HEK293 (cell line): ENCODE data around the gene COPE.

Experiments used
- CTCF ChIA-PET: fragments of 350-600 bp; formaldehyde crosslinking; extraction: SDS; loops from one replicate; lab custom pipeline; 2021; ENCODE audit warnings: antibody characterized with exemption; lab: Yijun Ruan, JAX
- POLR2A ChIA-PET: fragments of 300-600 bp; formaldehyde crosslinking; extraction: SDS; loops from one replicate; lab custom pipeline; 2020; ENCODE audit warnings: antibody characterized with exemption, inconsistent platforms; lab: Yijun Ruan, JAX
- H3K27ac ChIP-seq: fragments of 200-500 bp; sonication (Bioruptor generic); 2 replicates; pipeline ENCODE4 v1.5.1; 2014; ENCODE audit warnings: low read depth, low read length, control low read depth, inconsistent platforms; ENCODE audit errors: extremely low read depth
- H3K36me3 ChIP-seq, 2 experiments: fragments of 200-500 bp in 1 of 2; sonication (Bioruptor generic) in 1 of 2; 1 replicate in 1 of 2; 2 replicates in 1 of 2; pipeline ENCODE4 v1.5.1; 2014 to 2017; ENCODE audit warnings: inconsistent platforms in 2 of 2, low read length in 2 of 2; ENCODE audit not compliant: control insufficient read depth in 2 of 2, insufficient read depth in 1 of 2
- H3K4me1 ChIP-seq: fragments of 200-500 bp; sonication (Bioruptor generic); 2 replicates; pipeline ENCODE4 v1.5.1; 2014; ENCODE audit warnings: mild to moderate bottlenecking, low read length, inconsistent platforms; ENCODE audit not compliant: control insufficient read depth, insufficient read depth
- H3K4me3 ChIP-seq: 2 replicates; pipeline ENCODE4 v1.5.1; 2011; ENCODE audit warnings: low read depth, mild to moderate bottlenecking, control low read depth, low read length, moderate library complexity
- H3K9me3 ChIP-seq: fragments of 200-500 bp; sonication (Bioruptor generic); 2 replicates; pipeline ENCODE4 v1.5.1; 2014; ENCODE audit warnings: low read depth, low read length, inconsistent platforms; ENCODE audit not compliant: control insufficient read depth, insufficient read depth
- ELK4 ChIP-seq: IDR thresholded peaks from 2 replicates; pipeline ENCODE4 v1.6.1; 2011; ENCODE audit warnings: mild to moderate bottlenecking, low read depth, low read length, borderline replicate concordance
- GLI2 ChIP-seq: fragments of 450-650 bp; formaldehyde crosslinking; IDR thresholded peaks from 2 replicates; pipeline ENCODE4; 2017; ENCODE audit warnings: missing biosample characterization, missing genetic modification characterization, low read depth, borderline replicate concordance
- GLIS1 ChIP-seq: fragments of 450-650 bp; formaldehyde crosslinking; IDR thresholded peaks from 2 replicates; pipeline ENCODE4 v1.5.1; 2016; ENCODE audit warnings: missing biosample characterization, missing genetic modification characterization
- MYNN ChIP-seq: fragments of 450-650 bp; formaldehyde crosslinking; IDR thresholded peaks from 2 replicates; pipeline ENCODE4 v1.5.1; 2016; ENCODE audit warnings: missing biosample characterization, missing genetic modification characterization, borderline replicate concordance
- SP3 ChIP-seq: fragments of 450-650 bp; formaldehyde crosslinking; IDR thresholded peaks from 2 replicates; pipeline ENCODE4 v1.5.1; 2016; ENCODE audit warnings: missing biosample characterization, missing genetic modification characterization
- TRIM28 ChIP-seq: IDR thresholded peaks from 2 replicates; pipeline ENCODE4 v1.6.1; 2011; ENCODE audit warnings: low read length, control low read depth, borderline replicate concordance
- ZBTB20 ChIP-seq: fragments of 450-650 bp; formaldehyde crosslinking; IDR thresholded peaks from 2 replicates; pipeline ENCODE4 v1.5.1; 2016; ENCODE audit warnings: missing biosample characterization, missing genetic modification characterization
- ZBTB44 ChIP-seq: fragments of 450-650 bp; IDR thresholded peaks from 2 replicates; pipeline ENCODE4 v1.5.1; 2018; ENCODE audit warnings: missing biosample characterization, mild to moderate bottlenecking, missing genetic modification characterization
- ZNF16 ChIP-seq: fragments of 450-650 bp; formaldehyde crosslinking; IDR thresholded peaks from 2 replicates; pipeline ENCODE4 v1.5.1; 2016; ENCODE audit warnings: low read depth, missing biosample characterization, missing genetic modification characterization
- ZNF2 ChIP-seq: fragments of 450-650 bp; formaldehyde crosslinking; IDR thresholded peaks from 2 replicates; pipeline ENCODE4 v1.5.1; 2016; ENCODE audit warnings: missing biosample characterization, missing genetic modification characterization
- ZNF302 ChIP-seq: fragments of 450-650 bp; formaldehyde crosslinking; IDR thresholded peaks from 2 replicates; pipeline ENCODE4 v1.5.1; 2016; ENCODE audit warnings: missing biosample characterization, missing genetic modification characterization, low read depth
- ZNF354C ChIP-seq: fragments of 450-650 bp; formaldehyde crosslinking; IDR thresholded peaks from 2 replicates; pipeline ENCODE4 v1.5.1; 2016; ENCODE audit warnings: missing biosample characterization, missing genetic modification characterization, low read depth, borderline replicate concordance
- ZNF416 ChIP-seq: fragments of 450-650 bp; formaldehyde crosslinking; IDR thresholded peaks from 2 replicates; pipeline ENCODE4 v1.5.1; 2016; ENCODE audit warnings: missing biosample characterization, missing genetic modification characterization
- ZNF449 ChIP-seq: fragments of 450-650 bp; formaldehyde crosslinking; IDR thresholded peaks from 2 replicates; pipeline ENCODE4 v1.5.1; 2017; ENCODE audit warnings: missing biosample characterization, mild to moderate bottlenecking, missing genetic modification characterization, moderate library complexity
- ZNF792 ChIP-seq: fragments of 450-650 bp; formaldehyde crosslinking; IDR thresholded peaks from 2 replicates; pipeline ENCODE4 v1.5.1; 2016; ENCODE audit warnings: missing biosample characterization, missing genetic modification characterization
- ZNF830 ChIP-seq: fragments of 450-650 bp; IDR thresholded peaks from 2 replicates; pipeline ENCODE4 v1.5.0; 2018; ENCODE audit warnings: missing biosample characterization, missing genetic modification characterization, low read depth, mild to moderate bottlenecking, moderate library complexity
- ZNF837 ChIP-seq: fragments of 450-650 bp; formaldehyde crosslinking; IDR thresholded peaks from 2 replicates; pipeline ENCODE4 v1.5.1; 2016; ENCODE audit warnings: missing biosample characterization, missing genetic modification characterization
- TF ChIP-seq, protein P1 (sequence below): fragments of 450-650 bp; formaldehyde crosslinking; IDR thresholded peaks from 2 replicates; pipeline ENCODE4 v1.5.1; 2016; ENCODE audit warnings: missing biosample characterization, missing genetic modification characterization

COPE gene

GRCh38 chr19:18913466-18913865, 5.7 kb downstream of the COPE start (continued):
- TF ChIP-seq MYNN (tag by site-specific recombination) (no peak), ZNF449 (no peak), ZNF16 (tag by site-specific recombination) (no peak), TRIM28 (no peak), ZNF792 (no peak), ZNF837 (tag by site-specific recombination) (no peak), ZNF302 (no peak), ZBTB20 (tag by site-specific recombination) (no peak), GLI2 (no peak), ZNF2 (tag by site-specific recombination) (no peak)
- TF ChIP-seq, all 188 proteins: peak for 0

DNA sequence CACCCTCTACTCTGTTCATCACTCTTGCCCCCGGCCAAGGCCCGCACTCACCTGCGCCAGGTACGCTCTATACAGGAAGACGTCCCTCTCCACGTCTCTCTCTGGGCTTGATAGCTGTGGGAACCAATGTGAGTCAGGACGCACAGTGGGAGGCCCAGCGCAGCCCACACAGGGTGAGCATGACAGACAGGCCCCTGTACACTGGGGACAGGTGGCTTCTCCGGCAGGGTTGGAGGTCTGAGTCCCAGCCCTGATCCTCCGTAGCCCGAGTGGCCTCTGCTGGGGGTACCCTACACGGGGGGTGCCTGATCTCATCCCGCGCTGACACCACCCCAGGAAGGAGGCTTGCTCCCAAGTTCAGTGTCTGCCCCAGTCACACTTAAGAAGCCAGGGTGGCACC, 6.3 kb downstream of the COPE start:
- CTCF ChIA-PET: no interaction called here
- POLR2A ChIA-PET: no interaction called here

More for the DNA sequence above, 6.3 kb downstream of the COPE start:
- no peak overlapping the region for H3K27ac ChIP-seq
- H3K4me1 ChIP-seq: no peaks in the 10 kb centered on the region
- H3K36me3 ChIP-seq: peaks cover 10 to 54% of the 10 kb centered on the region in 2 experiments; a peak in 2 of 3 replicates
- H3K9me3 ChIP-seq: no peaks in the 10 kb centered on the region
- TF ChIP-seq GLIS1 (peak; percentile 88), ZNF416 (no peak), ELK4 (no peak), ZNF830 (no peak), ZNF16 (tag by site-specific recombination) (no peak), SP3 (tag by site-specific recombination) (no peak), ZBTB44 (tag by site-specific recombination) (no peak), ZNF354C (no peak)
- TF ChIP-seq, protein P1, sequence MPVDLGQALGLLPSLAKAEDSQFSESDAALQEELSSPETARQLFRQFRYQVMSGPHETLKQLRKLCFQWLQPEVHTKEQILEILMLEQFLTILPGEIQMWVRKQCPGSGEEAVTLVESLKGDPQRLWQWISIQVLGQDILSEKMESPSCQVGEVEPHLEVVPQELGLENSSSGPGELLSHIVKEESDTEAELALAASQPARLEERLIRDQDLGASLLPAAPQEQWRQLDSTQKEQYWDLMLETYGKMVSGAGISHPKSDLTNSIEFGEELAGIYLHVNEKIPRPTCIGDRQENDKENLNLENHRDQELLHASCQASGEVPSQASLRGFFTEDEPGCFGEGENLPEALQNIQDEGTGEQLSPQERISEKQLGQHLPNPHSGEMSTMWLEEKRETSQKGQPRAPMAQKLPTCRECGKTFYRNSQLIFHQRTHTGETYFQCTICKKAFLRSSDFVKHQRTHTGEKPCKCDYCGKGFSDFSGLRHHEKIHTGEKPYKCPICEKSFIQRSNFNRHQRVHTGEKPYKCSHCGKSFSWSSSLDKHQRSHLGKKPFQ (tag by site-specific recombination): no peak
- no peak overlapping the region for H3K4me3 ChIP-seq
